T1000 (cell line): ENCODE measurements around the gene PRSS48.
"Not testable (repeated sequence)": the region's sequence is repeated elsewhere in the genome, so short reads cannot be mapped to it uniquely, and the experiment has no call there.

Experiments
- DNase-seq: peaks from one replicate; lab custom pipeline; 2025; ENCODE audit warnings: mixed read lengths; lab: John Stamatoyannopoulos, UW

Gene PRSS48

DNA sequence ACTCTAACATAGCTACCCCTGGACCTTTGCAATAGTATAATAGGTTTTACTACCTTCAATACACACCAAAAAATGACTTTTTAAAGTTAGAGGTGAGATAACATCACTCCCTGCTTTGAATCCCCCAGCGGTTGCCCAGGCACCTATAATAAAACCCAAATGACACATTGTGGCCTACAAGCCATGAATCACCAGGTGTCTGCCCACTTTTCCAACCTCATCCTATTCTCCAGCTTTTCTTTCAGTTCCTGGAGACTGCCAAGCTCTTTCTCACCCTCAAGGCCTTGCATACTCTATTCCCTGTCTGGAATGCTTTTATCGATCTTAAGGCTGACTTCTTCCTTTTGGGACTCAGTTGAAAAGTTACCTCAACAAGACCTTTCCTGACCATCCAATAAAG, 16.4 kb upstream of the PRSS48 start:
- no peak for DNase-seq

GRCh38 chr4:151263455-151263854, 13.5 kb upstream of the PRSS48 start:
- no peak for DNase-seq

DNA sequence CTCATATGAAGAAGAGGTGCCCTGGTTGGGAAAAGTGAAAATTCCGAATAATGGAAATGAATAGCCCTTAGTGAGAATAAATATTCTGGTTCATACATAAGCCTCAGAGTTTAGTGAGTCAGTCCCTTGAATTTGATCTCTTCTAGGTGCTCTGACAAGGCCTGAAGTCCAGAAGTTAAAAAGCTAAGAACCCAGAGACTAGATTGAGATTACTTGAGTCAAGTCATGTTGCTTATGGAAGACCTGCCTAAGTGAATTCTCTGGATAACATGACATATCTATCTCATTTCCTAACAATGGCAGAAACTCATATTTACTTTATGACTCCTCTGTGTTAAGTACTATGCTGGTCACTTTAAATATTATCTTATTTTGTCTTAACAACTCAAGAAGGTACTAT, 10.5 kb upstream of the PRSS48 start:
- DNase-seq: no peak

DNA sequence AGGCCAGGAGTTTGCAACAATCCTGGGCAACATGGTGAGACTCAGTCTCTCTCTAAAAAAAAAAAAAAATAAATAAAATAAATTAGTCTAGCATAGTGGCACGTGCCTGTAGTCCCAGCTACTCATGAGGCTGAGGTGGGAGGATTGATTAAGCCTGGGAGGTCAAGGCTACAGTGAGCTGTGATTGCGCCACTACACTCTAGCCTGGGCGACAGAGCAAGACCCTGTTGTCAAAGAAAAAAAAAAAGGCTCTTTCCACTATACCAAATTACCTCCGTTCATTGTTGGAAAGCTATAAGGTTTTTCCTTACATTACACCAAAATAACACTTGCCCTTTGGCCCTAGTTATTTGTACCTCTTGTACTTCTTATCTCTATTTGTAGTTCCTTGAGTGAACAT, 9.9 kb upstream of the PRSS48 start:
- DNase-seq: no peak

DNA sequence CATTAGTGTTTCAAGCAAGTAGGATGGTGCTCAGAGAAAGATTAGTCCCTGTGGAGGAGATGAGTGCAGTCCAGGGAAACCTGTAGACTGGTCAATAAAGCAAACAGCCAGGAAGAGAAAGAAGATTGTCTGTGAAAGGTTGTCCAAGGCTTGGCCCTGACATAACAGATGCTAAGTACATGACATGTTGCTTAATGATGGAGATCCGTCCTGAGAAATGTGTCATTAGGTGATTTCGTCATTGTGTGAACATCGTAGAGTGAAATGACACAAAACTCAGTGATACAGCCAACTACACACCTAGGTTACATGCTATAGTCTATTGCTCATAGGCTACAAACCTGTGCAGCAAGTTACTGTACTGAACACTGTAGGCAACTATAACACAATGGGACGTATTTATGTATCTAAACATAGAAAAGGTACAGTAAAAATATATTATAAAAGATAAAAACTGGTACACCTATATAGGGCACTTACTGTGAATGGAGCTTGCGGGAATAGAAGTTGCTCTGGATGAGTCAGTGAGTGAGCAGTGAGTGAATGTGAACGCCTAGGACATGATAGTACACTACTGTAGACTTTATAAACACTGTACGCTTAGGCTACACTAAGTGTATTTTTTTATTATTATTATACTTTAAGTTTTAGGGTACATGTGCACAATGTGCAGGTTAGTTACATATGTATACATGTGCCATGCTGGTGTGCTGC, 9.0 kb upstream of the PRSS48 start:
- DNase-seq: no peak

DNA sequence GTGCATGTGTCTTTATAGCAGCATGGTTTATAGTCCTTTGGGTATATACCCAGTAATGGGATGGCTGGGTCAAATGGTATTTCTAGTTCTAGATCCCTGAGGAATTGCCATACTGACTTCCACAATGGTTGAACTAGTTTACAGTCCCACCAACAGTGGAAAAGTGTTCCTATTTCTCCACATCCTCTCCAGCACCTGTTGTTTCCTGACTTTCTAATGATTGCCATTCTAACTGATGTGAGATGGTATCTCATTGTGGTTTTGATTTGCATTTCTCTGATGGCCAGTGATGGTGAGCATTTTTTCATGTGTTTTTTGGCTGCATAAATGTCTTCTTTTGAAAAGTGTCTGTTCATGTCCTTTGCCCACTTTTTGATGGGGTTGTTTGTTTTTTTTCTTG, 8.1 kb upstream of the PRSS48 start:
- not testable (repeated sequence) for DNase-seq

- DNase-seq: no peak
These were observed 7.7 kb downstream of the PRSS48 start for GRCh38 chr4:151284534-151285245.

DNA sequence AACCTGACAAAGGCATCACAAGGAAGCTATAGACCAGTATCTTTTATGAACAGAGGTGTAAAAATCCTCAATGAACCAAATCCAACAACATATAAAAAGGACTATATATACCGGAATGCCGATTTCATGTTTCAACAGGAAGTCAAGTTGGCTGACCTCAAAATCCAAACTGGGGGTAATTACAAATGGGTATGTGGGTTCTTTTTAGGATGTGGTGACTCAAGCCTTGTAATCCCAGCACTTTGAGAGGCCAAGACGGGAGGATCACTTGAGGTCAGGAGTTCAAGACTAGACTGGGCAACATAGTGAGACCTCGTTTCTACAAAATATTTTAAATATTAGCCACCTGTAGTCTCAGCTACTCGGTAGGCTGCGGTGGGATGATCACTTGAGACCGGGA, 10.4 kb downstream of the PRSS48 start:
- DNase-seq: no peak

GRCh38 chr4:151291485-151291884, 14.5 kb downstream of the PRSS48 start:
- no peak for DNase-seq

- DNase-seq: no peak
These were observed 15.1 kb downstream of the PRSS48 start for GRCh38 chr4:151292038-151292437.

DNA sequence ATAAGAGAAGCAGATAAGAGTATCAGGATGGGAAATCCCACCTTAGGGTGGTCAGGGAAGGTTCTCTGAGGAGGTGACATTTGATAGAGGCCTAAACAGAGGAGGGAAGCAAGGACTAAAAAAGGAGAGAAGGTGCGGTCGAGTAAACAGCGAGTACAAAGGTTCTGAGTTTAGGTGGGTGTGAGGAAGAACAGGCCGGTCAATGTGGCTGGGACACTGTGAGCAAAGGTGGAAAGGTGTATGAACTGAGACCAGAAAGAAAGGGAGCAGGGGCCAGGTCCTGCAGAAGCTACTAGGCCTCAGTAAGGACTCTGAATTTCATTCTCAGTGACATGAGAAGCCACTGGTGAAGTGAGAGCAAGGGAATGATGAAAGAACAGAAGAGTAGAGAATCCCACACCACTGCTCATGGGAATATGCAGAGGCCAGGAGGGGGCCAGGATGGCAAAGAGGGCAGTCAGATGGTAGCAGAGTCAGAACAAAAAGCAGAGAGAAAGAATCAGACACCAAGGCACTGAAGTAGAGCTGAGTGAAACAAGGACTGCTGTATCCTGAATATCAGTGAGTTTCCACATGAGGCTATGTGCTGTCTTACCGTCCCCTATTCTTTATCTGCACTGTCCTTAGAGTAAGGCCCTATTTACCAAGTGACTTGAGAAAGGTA, 18.0 kb downstream of the PRSS48 start:
- DNase-seq: no peak

DNA sequence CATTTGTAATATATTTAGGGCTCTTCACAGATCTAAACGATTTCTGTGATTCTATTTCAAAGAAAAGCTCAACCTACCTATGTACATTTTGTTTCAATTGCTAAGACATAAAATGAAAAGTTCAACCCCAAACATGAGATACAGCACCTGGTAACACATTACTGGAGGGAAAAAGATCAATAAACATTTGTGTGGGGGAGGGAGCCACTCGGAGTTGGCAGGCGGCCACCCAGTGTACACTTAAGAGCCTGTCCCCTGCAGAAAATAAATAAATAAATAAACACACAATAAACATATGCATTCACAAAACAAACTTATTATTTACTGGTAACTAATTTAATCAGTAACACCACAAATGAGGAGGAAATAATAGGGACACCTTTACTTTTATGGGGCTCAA, 19.3 kb downstream of the PRSS48 start:
- DNase-seq: no peak

GRCh38 chr4:151297170-151297569, 20.2 kb downstream of the PRSS48 start:
- DNase-seq: no peak

DNA sequence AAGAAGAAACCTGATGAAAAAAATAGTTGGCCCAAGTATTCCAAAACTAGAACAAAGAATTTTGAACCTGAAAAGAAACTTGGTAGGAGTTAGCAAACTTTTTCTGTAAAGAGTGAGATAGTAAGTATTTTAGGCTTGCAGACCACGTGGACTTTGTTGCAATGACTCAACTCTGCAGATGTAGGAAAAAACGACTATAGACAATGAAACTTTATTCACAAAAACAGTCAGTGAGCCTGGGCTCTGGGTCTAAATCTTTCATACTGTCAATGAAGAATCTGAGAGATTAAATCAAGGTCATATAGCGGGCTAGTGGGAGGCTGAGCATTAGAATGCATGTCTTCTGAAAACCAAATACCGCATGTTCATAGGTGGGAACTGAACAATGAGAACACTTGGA, 25.5 kb downstream of the PRSS48 start:
- DNase-seq: no peak

DNA sequence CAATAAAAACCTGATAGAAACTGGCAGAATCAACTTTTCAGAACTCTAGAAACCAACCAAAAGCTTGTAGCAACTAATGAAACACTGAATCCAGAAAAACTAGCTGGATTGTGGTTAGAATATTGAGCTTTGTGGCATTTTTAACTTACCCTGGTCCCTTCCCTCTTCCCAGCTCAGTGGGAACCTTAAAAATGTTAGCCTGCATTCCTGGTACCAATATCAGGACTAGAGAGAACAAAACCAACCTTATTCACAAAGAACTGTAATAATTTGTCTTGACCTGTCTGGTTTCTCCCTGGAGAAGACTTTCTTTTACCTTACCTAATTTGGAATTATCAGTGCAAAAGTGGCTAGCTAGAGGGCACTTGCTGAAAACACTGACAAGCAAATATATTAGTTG, 27.3 kb downstream of the PRSS48 start:
- DNase-seq: no peak

GRCh38 chr4:151304755-151305154, 27.8 kb downstream of the PRSS48 start:
- no peak for DNase-seq

DNA sequence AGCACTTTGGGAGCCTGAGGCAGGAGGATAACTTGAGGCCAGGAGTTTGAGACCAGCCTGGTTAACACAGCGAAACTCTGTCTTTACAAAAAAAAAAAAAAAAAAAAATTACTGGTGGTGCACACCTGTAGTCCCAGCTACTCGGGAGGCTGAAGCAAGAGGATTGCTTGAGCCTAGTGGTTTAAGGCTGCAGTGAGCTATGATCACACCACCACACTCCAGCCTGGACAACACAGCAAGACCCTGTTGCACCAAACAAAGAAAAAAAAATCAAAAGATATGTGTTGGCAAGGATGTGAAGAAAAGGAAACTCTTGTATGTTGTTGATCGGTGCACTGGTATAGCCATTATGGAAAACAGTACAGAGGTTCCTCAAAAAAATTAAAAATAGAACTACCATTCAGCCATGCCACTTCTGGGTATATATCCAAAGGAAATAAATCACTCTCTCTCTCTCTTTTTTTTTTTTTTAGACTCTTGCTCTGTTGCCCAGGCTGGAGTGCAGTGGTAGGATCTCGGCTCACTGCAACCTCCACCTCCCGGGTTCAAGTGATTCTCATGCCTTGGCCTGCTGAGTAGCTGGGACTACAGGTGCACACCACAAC, 33.3 kb downstream of the PRSS48 start:
- no peak for DNase-seq

DNA sequence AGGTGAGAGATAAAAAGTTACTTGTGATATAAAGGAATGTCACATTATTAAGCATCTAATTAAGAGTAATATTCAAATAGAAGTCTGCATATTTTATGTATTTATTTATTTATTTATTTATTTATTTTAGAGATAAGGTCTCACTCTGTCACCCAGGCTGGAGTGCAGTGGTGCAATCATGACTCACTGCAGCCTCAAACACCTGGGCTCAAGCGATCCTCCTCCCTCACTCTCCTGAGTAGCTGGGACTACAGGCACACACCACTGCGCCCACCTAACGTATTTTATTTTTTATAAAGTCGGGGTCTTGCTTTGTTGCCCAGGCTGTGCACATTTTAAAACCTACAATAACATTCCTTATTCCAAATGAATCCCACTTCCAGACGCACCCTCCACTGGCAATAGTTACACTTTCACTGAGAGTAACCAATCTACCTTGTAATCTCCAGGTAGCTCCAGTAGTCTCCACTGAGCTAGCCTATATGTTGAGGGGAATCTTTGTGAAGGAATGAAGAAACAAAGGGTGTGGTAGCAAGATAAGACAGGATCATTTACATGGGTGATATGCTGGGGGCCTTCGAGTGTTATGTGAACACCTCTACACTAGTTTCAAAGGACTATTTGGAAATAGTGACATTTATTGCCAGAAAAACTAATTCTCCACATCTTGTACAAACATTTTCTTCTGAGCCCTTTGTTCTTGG, 36.5 kb downstream of the PRSS48 start:
- no peak for DNase-seq

DNA sequence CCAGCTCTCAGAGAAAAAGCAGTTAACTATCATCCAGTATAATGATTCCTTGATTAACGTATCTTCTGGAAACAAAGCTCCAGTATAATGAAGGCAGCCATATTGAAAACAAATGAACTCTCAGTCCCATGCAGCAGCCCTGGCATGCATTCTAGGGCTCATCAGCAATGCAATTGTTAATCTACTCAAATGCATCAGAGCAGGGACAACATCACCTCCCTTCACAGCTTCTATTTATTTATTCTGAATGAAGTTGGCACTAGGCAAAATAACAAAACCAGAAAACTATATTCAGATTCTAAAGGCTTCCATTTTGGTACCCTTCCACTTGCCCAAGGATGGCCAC, 37.0 kb downstream of the PRSS48 start:
- DNase-seq: no peak

DNA sequence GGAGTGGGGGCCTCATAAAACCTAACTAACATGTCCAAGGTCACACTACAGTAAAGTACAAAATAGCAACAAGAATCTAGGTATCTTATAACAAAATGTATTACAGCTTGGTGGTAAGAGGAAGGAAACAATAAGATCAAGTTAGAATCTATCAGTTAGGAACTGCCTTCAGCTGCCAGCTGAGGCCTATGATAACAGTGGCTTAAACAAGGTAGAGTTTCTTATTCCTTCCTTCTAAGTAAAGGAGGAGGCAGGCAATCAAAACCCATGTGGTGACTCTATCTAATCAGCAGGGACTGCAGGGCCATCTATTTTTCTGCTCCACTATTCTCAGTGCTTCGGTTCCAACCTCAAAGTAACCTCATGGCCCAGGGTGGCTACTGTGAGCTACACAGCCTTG, 37.5 kb downstream of the PRSS48 start:
- no peak for DNase-seq

GRCh38 chr4:151315212-151315886, 38.4 kb downstream of the PRSS48 start:
- DNase-seq: no peak

GRCh38 chr4:151316645-151317044, 39.7 kb downstream of the PRSS48 start:
- no peak for DNase-seq
